Calu3 (cell line): Measurements from ENCODE around the gene APIP. TPM values are rescaled to one million over a fixed set of nuclear protein-coding genes. Genes with fewer than 3 reads are reported as not detected.

Experiments used
- BruUV-seq: library from RNA; stranded (reverse); fragments of 400-500 nt; replicated peaks from 2 replicates; lab custom pipeline; 2021; lab: Mats Ljungman, UMichigan
- CTCF ChIA-PET: fragments of 300-600 bp; sonication (Branson Sonifier 250); formaldehyde crosslinking; loops from one replicate; lab custom pipeline; 2022; ENCODE audit warnings: antibody characterized with exemption; lab: Charles Lee
- DNase-seq: peaks from one replicate; pipeline ENCODE4 v3.0.0; 2022
- H3K27ac Mint-ChIP-seq: one replicate; pipeline ENCODE4 v1.8.0; 2022; ENCODE audit warnings: mixed read lengths; ENCODE audit not compliant: unreplicated experiment
- H3K27me3 Mint-ChIP-seq: one replicate; pipeline ENCODE4 v1.8.0; 2022; ENCODE audit warnings: mixed read lengths; ENCODE audit not compliant: unreplicated experiment
- H3K36me3 Mint-ChIP-seq: one replicate; pipeline ENCODE4 v1.8.0; 2022; ENCODE audit warnings: mild to moderate bottlenecking, moderate library complexity, mixed read lengths; ENCODE audit not compliant: insufficient read depth, unreplicated experiment
- H3K4me1 Mint-ChIP-seq: one replicate; pipeline ENCODE4 v1.8.0; 2022; ENCODE audit warnings: mild to moderate bottlenecking, low read depth, mixed read lengths; ENCODE audit not compliant: unreplicated experiment
- H3K4me3 Mint-ChIP-seq: one replicate; pipeline ENCODE4 v1.8.0; 2022; ENCODE audit warnings: mild to moderate bottlenecking, low read depth, moderate library complexity, mixed read lengths; ENCODE audit not compliant: unreplicated experiment
- H3K9me3 Mint-ChIP-seq: one replicate; pipeline ENCODE4 v1.8.0; 2022; ENCODE audit warnings: low read depth, mixed read lengths; ENCODE audit not compliant: unreplicated experiment
- CTCF ChIP-seq: fragments of 200-600 bp; IDR thresholded peaks from one replicate; pipeline ENCODE4 v1.8.0; 2022; ENCODE audit warnings: antibody characterized with exemption; ENCODE audit not compliant: unreplicated experiment
- intact Hi-C: fragments of 100-400 bp; cut with micrococcal nuclease; formaldehyde crosslinking; loops from one replicate; pipeline ENCODE4 v1.10.0; 2022; ENCODE audit not compliant: unreplicated experiment
- total RNA-seq: library from RNA; stranded (reverse); gene quantifications from 2 replicates; pipeline ENCODE4 v1.2.3, GENCODE V29; 2022

APIP gene
- total RNA-seq, 1 experiment from 2014 or later, result 42.4 TPM

- Mint-ChIP-seq H3K27me3 (no peaks in the 10 kb centered on the region), H3K9me3 (no peaks in the 10 kb centered on the region), H3K4me1 (peaks cover 46% of the 10 kb centered on the region), H3K4me3 (no peak overlapping the region), H3K27ac (peak overlapping the region; percentile 98), H3K36me3 (no peaks in the 10 kb centered on the region)
- intact Hi-C loops, result no loop called here
- peak; percentile 27 for DNase-seq
- no peak for TF ChIP-seq CTCF
- BruUV-seq, result no TSS peak
- CTCF ChIA-PET, result interaction anchor here (0.6 to 1.9 kb wide), 6 partner anchors 29 to 211 kb away, joined by 3 to 5 read pairs (median 3); no protein-coding TSS in a partner anchor
Measured at GRCh38 chr11:34855021-34855753, 61.0 kb downstream of the APIP start.

- H3K4me3 Mint-ChIP-seq, result no peak overlapping the region
- H3K27me3 Mint-ChIP-seq, result no peaks in the 10 kb centered on the region
- CTCF ChIA-PET, result no interaction called here
- BruUV-seq, result no TSS peak
- peaks cover 3% of the 10 kb centered on the region for H3K9me3 Mint-ChIP-seq
- TF ChIP-seq CTCF, result no peak
- intact Hi-C loops, result loop anchor here (5.0 kb wide), 1 partner anchor 60 kb away; no protein-coding TSS in a partner anchor
- no peak overlapping the region for H3K27ac Mint-ChIP-seq
- H3K36me3 Mint-ChIP-seq, result no peaks in the 10 kb centered on the region
- peaks cover 54% of the 10 kb centered on the region for H3K4me1 Mint-ChIP-seq
- DNase-seq, result no peak
Measured at GRCh38 chr11:34851916-34852315, 64.3 kb downstream of the APIP start.

- no peak for TF ChIP-seq CTCF
- intact Hi-C loops, result loop anchor here (5.0 kb wide), 1 partner anchor 58 kb away; no protein-coding TSS in a partner anchor
- H3K4me3 Mint-ChIP-seq, result no peak overlapping the region
- no peaks in the 10 kb centered on the region for H3K27me3 Mint-ChIP-seq
- peaks cover 46% of the 10 kb centered on the region for H3K4me1 Mint-ChIP-seq
- CTCF ChIA-PET, result no interaction called here
- H3K27ac Mint-ChIP-seq, result peak overlapping the region; percentile 12
- H3K9me3 Mint-ChIP-seq, result peaks cover 3% of the 10 kb centered on the region
- DNase-seq, result no peak
- BruUV-seq, result no TSS peak
- H3K36me3 Mint-ChIP-seq, result no peaks in the 10 kb centered on the region
Measured at GRCh38 chr11:34850334-34850733, 65.8 kb downstream of the APIP start.

GRCh38 chr11:34846467-34846866 is 69.7 kb downstream of the APIP start:
- Mint-ChIP-seq H3K27me3 (no peaks in the 10 kb centered on the region), H3K4me3 (no peak overlapping the region), H3K4me1 (peaks cover 25% of the 10 kb centered on the region), H3K27ac (no peak overlapping the region), H3K9me3 (peaks cover 3% of the 10 kb centered on the region), H3K36me3 (no peaks in the 10 kb centered on the region)
- intact Hi-C loops, result no loop called here
- TF ChIP-seq CTCF, result no peak
- no TSS peak for BruUV-seq
- CTCF ChIA-PET, result no interaction called here
- DNase-seq, result no peak
